WTC11 (cell line): ENCODE results near the gene MAZ. TPM values are rescaled to one million over a fixed set of nuclear protein-coding genes. Genes with fewer than 3 reads are reported as not detected.

Source experiments
- ATAC-seq: fragments of 200-7000 bp; cut with Tn5 transposase; 2 replicates; pipeline ENCODE4 v1.10.0; 2021; ENCODE audit warnings: mild to moderate bottlenecking, moderate library complexity
- CTCF ChIA-PET: fragments of 300-600 bp; sonication (Branson Sonifier 250); formaldehyde crosslinking; loops from one replicate; lab custom pipeline; 2021; ENCODE audit warnings: antibody characterized with exemption; lab: Charles Lee
- POLR2A ChIA-PET: fragments of 350-600 bp; sonication (Branson Sonifier 250); formaldehyde crosslinking; loops from one replicate; lab custom pipeline; 2021; ENCODE audit warnings: antibody characterized with exemption; lab: Charles Lee
- DNase-seq: peaks from one replicate; pipeline ENCODE4 v3.0.0; 2021; ENCODE audit warnings: low spot score
- H3K27ac Mint-ChIP-seq: 2 replicates; pipeline ENCODE4 v1.8.0; 2021; ENCODE audit warnings: mixed read lengths
- H3K27me3 Mint-ChIP-seq: 2 replicates; pipeline ENCODE4 v1.8.0; 2021; ENCODE audit warnings: low read depth, mild to moderate bottlenecking, moderate library complexity, mixed read lengths
- H3K36me3 Mint-ChIP-seq: 2 replicates; pipeline ENCODE4 v1.8.0; 2021; ENCODE audit warnings: mixed read lengths
- H3K4me1 Mint-ChIP-seq: 2 replicates; pipeline ENCODE4 v1.8.0; 2022; ENCODE audit warnings: mixed read lengths
- H3K4me3 Mint-ChIP-seq: 2 replicates; pipeline ENCODE4 v1.8.0; 2021; ENCODE audit warnings: mild to moderate bottlenecking, moderate library complexity, mixed read lengths
- H3K9me3 Mint-ChIP-seq: 2 replicates; pipeline ENCODE4 v1.8.0; 2021; ENCODE audit warnings: mixed read lengths
- CDX4 ChIP-seq: fragments of 250-450 bp; sonication (Bioruptor Pico); IDR thresholded peaks from 2 replicates; pipeline ENCODE4 v1.9.0; 2021; ENCODE audit warnings: moderate library complexity, mild to moderate bottlenecking, inconsistent platforms, borderline replicate concordance
- ETV6 ChIP-seq: sonication (generic); formaldehyde crosslinking; IDR thresholded peaks from 2 replicates; pipeline ENCODE4 v1.8.1; 2022; ENCODE audit warnings: mild to moderate bottlenecking, missing genetic modification reagents
- FOXK1 ChIP-seq: sonication (generic); formaldehyde crosslinking; IDR thresholded peaks from 2 replicates; pipeline ENCODE4 v1.8.0; 2022; ENCODE audit warnings: mild to moderate bottlenecking, moderate library complexity, missing genetic modification reagents
- GRHL2 ChIP-seq: fragments of 250-450 bp; sonication (Bioruptor Pico); IDR thresholded peaks from 2 replicates; pipeline ENCODE4 v1.8.0; 2022; ENCODE audit warnings: mild to moderate bottlenecking, moderate library complexity; ENCODE audit not compliant: insufficient replicate concordance, severe bottlenecking
- GTF2I ChIP-seq: fragments of 250-450 bp; sonication (Bioruptor Pico); conservative IDR thresholded peaks from 2 replicates; pipeline ENCODE4 v1.4.0; 2021; ENCODE audit warnings: mild to moderate bottlenecking
- HMGXB4 ChIP-seq: sonication (generic); formaldehyde crosslinking; IDR thresholded peaks from 2 replicates; pipeline ENCODE4 v1.8.1; 2023; ENCODE audit warnings: mild to moderate bottlenecking, moderate library complexity, missing genetic modification reagents
- IRF2 ChIP-seq: sonication (generic); formaldehyde crosslinking; IDR thresholded peaks from 2 replicates; pipeline ENCODE4 v1.8.0; 2022; ENCODE audit warnings: low read depth, missing genetic modification reagents, borderline replicate concordance
- MXD4 ChIP-seq: fragments of 250-450 bp; sonication (Bioruptor Pico); IDR thresholded peaks from 2 replicates; pipeline ENCODE4 v1.8.0; 2021; ENCODE audit warnings: mild to moderate bottlenecking, moderate library complexity, borderline replicate concordance
- MYBL2 ChIP-seq: sonication (generic); formaldehyde crosslinking; IDR thresholded peaks from 2 replicates; pipeline ENCODE4 v1.8.1; 2023; ENCODE audit warnings: mild to moderate bottlenecking, moderate library complexity, missing genetic modification reagents
- NFE2L1 ChIP-seq: sonication (generic); formaldehyde crosslinking; IDR thresholded peaks from 2 replicates; pipeline ENCODE4 v1.8.1; 2023; ENCODE audit warnings: missing genetic modification reagents
- NR1H2 ChIP-seq: sonication (generic); formaldehyde crosslinking; IDR thresholded peaks from 2 replicates; pipeline ENCODE4 v1.9.0; 2021; ENCODE audit warnings: mild to moderate bottlenecking, moderate library complexity, missing genetic modification reagents
- PRRX2 ChIP-seq: fragments of 250-450 bp; sonication (Bioruptor Pico); IDR thresholded peaks from 2 replicates; pipeline ENCODE4 v1.8.0; 2021; ENCODE audit warnings: mild to moderate bottlenecking
- RELA ChIP-seq: sonication (generic); formaldehyde crosslinking; IDR thresholded peaks from 2 replicates; pipeline ENCODE4 v1.8.1; 2022; ENCODE audit warnings: missing genetic modification reagents, mild to moderate bottlenecking, borderline replicate concordance
- SMAD3 ChIP-seq: sonication (generic); formaldehyde crosslinking; IDR thresholded peaks from 2 replicates; pipeline ENCODE4 v1.8.0; 2022; ENCODE audit warnings: missing genetic modification reagents, mild to moderate bottlenecking, borderline replicate concordance
- SMAD4 ChIP-seq: sonication (generic); formaldehyde crosslinking; IDR thresholded peaks from 2 replicates; pipeline ENCODE4 v1.8.0; 2022; ENCODE audit warnings: mild to moderate bottlenecking, missing genetic modification reagents
- TCF7 ChIP-seq: sonication (generic); formaldehyde crosslinking; IDR thresholded peaks from 2 replicates; pipeline ENCODE4 v1.8.0; 2022; ENCODE audit warnings: mild to moderate bottlenecking, low read depth, missing genetic modification reagents, moderate library complexity
- TEAD1 ChIP-seq: sonication (generic); formaldehyde crosslinking; IDR thresholded peaks from 2 replicates; pipeline ENCODE4 v1.8.0; 2022; ENCODE audit warnings: mild to moderate bottlenecking, missing genetic modification reagents
- ZMAT4 ChIP-seq: fragments of 250-450 bp; sonication (Bioruptor Pico); IDR thresholded peaks from 2 replicates; pipeline ENCODE4 v1.9.0; 2021; ENCODE audit warnings: mild to moderate bottlenecking
- ZNF121 ChIP-seq: sonication (generic); formaldehyde crosslinking; IDR thresholded peaks from 2 replicates; pipeline ENCODE4 v1.8.0; 2023; ENCODE audit warnings: missing genetic modification reagents
- ZNF423 ChIP-seq: fragments of 250-450 bp; sonication (Bioruptor Pico); IDR thresholded peaks from 2 replicates; pipeline ENCODE4 v2.1.2; 2022; ENCODE audit warnings: mild to moderate bottlenecking, moderate library complexity
- total RNA-seq: library from RNA; stranded (reverse); gene quantifications from 3 replicates; pipeline ENCODE4 v1.2.3, GENCODE V29; 2021
- TF ChIP-seq, protein P1 (sequence below): sonication (generic); formaldehyde crosslinking; IDR thresholded peaks from 2 replicates; pipeline ENCODE4 v1.8.0; 2022; ENCODE audit warnings: mild to moderate bottlenecking, missing genetic modification reagents
- TF ChIP-seq, protein P2 (sequence below): sonication (generic); formaldehyde crosslinking; IDR thresholded peaks from 2 replicates; pipeline ENCODE4 v1.8.1; 2023; ENCODE audit warnings: mild to moderate bottlenecking, missing genetic modification reagents
- TF ChIP-seq, protein P3 (sequence below): fragments of 250-450 bp; sonication (Bioruptor Pico); conservative IDR thresholded peaks from 2 replicates; pipeline ENCODE4 v1.9.0; 2021; ENCODE audit warnings: mild to moderate bottlenecking

MAZ gene
- total RNA-seq, 1 experiment from 2014 or later: 405 TPM

DNA sequence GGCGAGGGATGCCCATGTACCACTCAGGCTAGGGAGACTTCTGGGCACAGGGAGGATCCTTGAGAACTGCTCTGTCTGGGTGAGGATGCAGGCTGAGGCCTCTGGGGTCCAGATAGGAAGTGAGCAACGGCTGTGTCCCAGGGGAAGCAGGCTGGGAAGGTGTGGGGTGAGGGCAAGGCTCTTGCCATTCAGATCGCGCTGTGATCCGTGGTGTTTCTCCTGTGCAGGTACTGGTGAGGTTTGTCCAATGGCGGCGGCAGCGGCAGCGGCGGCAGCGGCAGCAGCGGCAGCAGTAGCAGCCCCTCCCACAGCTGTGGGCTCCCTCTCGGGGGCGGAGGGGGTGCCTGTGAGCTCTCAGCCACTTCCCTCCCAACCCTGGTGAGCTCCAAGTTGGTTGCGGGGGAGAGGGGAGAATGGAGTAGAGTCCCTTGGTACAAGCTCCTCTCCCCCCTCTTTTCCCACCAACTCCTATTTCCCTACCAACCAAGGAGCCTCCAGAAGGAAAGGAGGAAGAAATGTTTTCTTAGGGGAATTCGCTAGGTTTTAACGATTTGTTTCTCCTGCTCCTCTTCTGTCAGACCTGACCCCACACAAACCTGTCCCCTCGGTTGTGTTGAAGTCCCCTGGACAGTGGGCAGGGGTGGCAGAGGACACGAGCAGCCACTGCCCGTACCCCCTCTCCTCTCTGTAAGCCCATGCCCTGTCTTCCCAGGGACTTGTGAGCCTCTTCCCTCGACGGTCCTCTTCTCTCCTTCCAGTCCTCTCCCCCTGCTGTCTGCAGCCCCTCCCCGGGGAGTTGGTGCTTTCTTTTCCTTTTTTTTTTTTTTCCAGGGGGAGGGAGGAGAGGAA, 3.7 kb downstream of the MAZ start:
- peaks cover 53% of the 10 kb centered on the region for H3K4me1 Mint-ChIP-seq
- H3K36me3 Mint-ChIP-seq: peaks cover 10% of the 10 kb centered on the region
- no peak for DNase-seq
- TF ChIP-seq PRRX2 (CRISPR knock-in tag): no peak
- TF ChIP-seq ETV6 (CRISPR knock-in tag): 0 out of 2 replicates have a peak, but pooled peaks have one; percentile 8
- TF ChIP-seq NFE2L1 (CRISPR knock-in tag): no peak
- TF ChIP-seq TEAD1 (CRISPR knock-in tag): no peak
- no peak for TF ChIP-seq RELA (CRISPR knock-in tag)
- TF ChIP-seq, protein P1, sequence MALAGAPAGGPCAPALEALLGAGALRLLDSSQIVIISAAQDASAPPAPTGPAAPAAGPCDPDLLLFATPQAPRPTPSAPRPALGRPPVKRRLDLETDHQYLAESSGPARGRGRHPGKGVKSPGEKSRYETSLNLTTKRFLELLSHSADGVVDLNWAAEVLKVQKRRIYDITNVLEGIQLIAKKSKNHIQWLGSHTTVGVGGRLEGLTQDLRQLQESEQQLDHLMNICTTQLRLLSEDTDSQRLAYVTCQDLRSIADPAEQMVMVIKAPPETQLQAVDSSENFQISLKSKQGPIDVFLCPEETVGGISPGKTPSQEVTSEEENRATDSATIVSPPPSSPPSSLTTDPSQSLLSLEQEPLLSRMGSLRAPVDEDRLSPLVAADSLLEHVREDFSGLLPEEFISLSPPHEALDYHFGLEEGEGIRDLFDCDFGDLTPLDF (CRISPR knock-in tag): no peak
- H3K27me3 Mint-ChIP-seq: no peaks in the 10 kb centered on the region
- peak overlapping the region; percentile 95 for H3K27ac Mint-ChIP-seq
- ChIA-PET POLR2A (interaction anchor here (0.8 to 1.5 kb wide), 2 partner anchors 89 to 200 kb away, joined by 3 to 8 read pairs; partner anchors contain the start of gene SEZ6L2), CTCF (interaction anchor here (0.7 to 4.8 kb wide), 7 partner anchors 11 to 222 kb away, joined by 3 to 18 read pairs (median 6); partner anchors contain the start of genes ASPHD1, MVP, SEZ6L2 and TLCD3B)
- no peaks in the 10 kb centered on the region for H3K9me3 Mint-ChIP-seq
- peak overlapping the region; percentile 94 for H3K4me3 Mint-ChIP-seq
- no peak for ATAC-seq

GRCh38 chr16:29810699-29811169, 4.4 kb downstream of the MAZ start:
- ChIA-PET POLR2A (interaction anchor here (1.5 to 1.6 kb wide), 2 partner anchors 38 to 89 kb away, joined by 3 to 5 read pairs; partner anchors contain the start of gene SEZ6L2), CTCF (interaction anchor here (1.2 to 4.8 kb wide), 7 partner anchors 10 to 244 kb away, joined by 3 to 18 read pairs (median 6); partner anchors contain the start of genes ASPHD1, MVP and SEZ6L2)
- DNase-seq (no peak), ATAC-seq (0 out of 2 replicates have a peak, but pooled peaks have one; percentile 0)
- Mint-ChIP-seq H3K4me3 (peak overlapping the region; percentile 94), H3K27me3 (no peaks in the 10 kb centered on the region), H3K9me3 (no peaks in the 10 kb centered on the region), H3K36me3 (peaks cover 10% of the 10 kb centered on the region), H3K4me1 (peaks cover 52% of the 10 kb centered on the region), H3K27ac (peak overlapping the region; percentile 95)
- TF ChIP-seq SMAD3 (CRISPR knock-in tag): no peak
- TF ChIP-seq ZMAT4 (CRISPR knock-in tag): no peak
- TF ChIP-seq CDX4: no peak
- no peak for TF ChIP-seq TCF7
- TF ChIP-seq FOXK1 (CRISPR knock-in tag): no peak
- TF ChIP-seq HMGXB4: no peak
- TF ChIP-seq GRHL2: no peak
- no peak for TF ChIP-seq MXD4
- TF ChIP-seq MYBL2 (CRISPR knock-in tag): no peak
- no peak for TF ChIP-seq NR1H2 (CRISPR knock-in tag)
- TF ChIP-seq SMAD4 (CRISPR knock-in tag): no peak
- no peak for TF ChIP-seq GTF2I (CRISPR knock-in tag)
- TF ChIP-seq, protein P2, sequence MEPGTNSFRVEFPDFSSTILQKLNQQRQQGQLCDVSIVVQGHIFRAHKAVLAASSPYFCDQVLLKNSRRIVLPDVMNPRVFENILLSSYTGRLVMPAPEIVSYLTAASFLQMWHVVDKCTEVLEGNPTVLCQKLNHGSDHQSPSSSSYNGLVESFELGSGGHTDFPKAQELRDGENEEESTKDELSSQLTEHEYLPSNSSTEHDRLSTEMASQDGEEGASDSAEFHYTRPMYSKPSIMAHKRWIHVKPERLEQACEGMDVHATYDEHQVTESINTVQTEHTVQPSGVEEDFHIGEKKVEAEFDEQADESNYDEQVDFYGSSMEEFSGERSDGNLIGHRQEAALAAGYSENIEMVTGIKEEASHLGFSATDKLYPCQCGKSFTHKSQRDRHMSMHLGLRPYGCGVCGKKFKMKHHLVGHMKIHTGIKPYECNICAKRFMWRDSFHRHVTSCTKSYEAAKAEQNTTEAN: no peak
- TF ChIP-seq IRF2 (CRISPR knock-in tag): no peak
- TF ChIP-seq, protein P3, sequence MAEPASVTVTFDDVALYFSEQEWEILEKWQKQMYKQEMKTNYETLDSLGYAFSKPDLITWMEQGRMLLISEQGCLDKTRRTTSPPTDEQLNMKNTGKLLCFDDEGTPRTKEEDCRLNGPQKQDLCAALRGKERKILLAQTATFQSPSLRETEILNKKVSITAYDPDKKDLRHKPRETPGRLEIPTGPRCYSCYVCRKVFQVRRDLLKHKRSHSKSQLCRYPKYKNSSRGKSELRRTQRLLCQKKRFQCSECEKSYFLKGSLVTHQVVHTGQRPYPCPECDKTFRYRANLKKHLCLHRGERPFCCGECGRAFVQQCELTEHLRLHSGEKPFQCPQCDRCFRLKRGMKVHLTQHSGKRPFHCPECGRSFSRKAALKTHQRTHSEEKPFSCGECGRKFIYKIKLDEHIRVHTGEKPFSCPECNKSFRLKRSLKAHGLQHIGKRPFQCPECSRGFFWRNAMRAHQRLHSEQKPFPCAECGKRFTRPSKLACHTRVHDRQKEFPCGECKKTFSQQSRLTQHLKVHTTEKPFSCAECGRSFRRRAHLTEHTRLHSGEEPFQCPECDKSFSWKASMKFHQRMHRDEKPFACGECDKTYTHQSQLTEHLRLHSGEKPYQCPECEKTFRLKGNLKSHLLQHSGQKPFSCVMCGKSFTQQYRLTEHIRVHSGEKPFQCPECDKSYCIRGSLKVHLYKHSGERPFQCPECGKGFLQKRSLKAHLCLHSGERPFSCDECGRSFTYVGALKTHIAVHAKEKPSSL (CRISPR knock-in tag): no peak
- TF ChIP-seq ZNF121 (CRISPR knock-in tag): no peak
- TF ChIP-seq ZNF423 (CRISPR knock-in tag): no peak
